Panc1 (cell line): Measurements from ENCODE around the gene MARCHF2. TPM values are rescaled to one million over a fixed set of nuclear protein-coding genes. Genes with fewer than 3 reads are reported as not detected.
A peak's percentile ranks its signal among the peaks of the same experiment; 100 is the strongest.

ENCODE experiments used
- ATAC-seq: fragments of 200-7000 bp; cut with Tn5 transposase; 2 replicates; pipeline ENCODE4 v1.9.1; 2020; ENCODE audit warnings: mild to moderate bottlenecking, moderate library complexity
- BruUV-seq: library from RNA; stranded (reverse); fragments of 400-500 nt; replicated peaks from 2 replicates; lab custom pipeline; 2021; lab: Mats Ljungman, UMichigan
- CTCF ChIA-PET: fragments of 300-600 bp; sonication (Branson Sonifier 250); formaldehyde crosslinking; loops from one replicate; lab custom pipeline; 2022; ENCODE audit warnings: antibody characterized with exemption; lab: Charles Lee
- POLR2A ChIA-PET: fragments of 300-600 bp; sonication (Branson Sonifier 250); formaldehyde crosslinking; loops from one replicate; lab custom pipeline; 2022; ENCODE audit warnings: antibody characterized with exemption; lab: Charles Lee
- DNase-seq: peaks from one replicate; pipeline ENCODE4 v3.0.0-alpha.2; 2010; ENCODE audit warnings: low read depth, low spot score
- H3K27ac ChIP-seq: 2 replicates; pipeline ENCODE4 v1.5.1; 2011; ENCODE audit warnings: mild to moderate bottlenecking, low read length, inconsistent platforms
- H3K27me3 ChIP-seq: fragments of 200-500 bp; sonication (Bioruptor generic); 2 replicates; pipeline ENCODE4 v1.6.0; 2014; ENCODE audit warnings: low read length, inconsistent platforms; ENCODE audit not compliant: control insufficient read depth, insufficient read depth
- H3K36me3 ChIP-seq: fragments of 200-500 bp; sonication (Bioruptor generic); 2 replicates; pipeline ENCODE4 v1.5.1; 2014; ENCODE audit warnings: inconsistent platforms, mild to moderate bottlenecking, low read length, moderate library complexity; ENCODE audit not compliant: control insufficient read depth, insufficient read depth
- H3K4me1 ChIP-seq: 2 replicates; pipeline ENCODE4 v1.5.1; 2011; ENCODE audit warnings: inconsistent platforms, mild to moderate bottlenecking, low read length, moderate library complexity; ENCODE audit not compliant: control insufficient read depth, insufficient read depth
- H3K4me3 ChIP-seq, 2 experiments: 2 replicates each; pipeline ENCODE4 v1.5.1; 2011 to 2012; ENCODE audit warnings: low read depth in 2 of 2, low read length in 2 of 2, mild to moderate bottlenecking in 2 of 2, inconsistent platforms in 1 of 2, moderate library complexity in 1 of 2
- H3K9me3 ChIP-seq: fragments of 200-500 bp; sonication (Bioruptor generic); 2 replicates; pipeline ENCODE4 v1.5.1; 2014; ENCODE audit warnings: low read depth, mild to moderate bottlenecking, inconsistent platforms, low read length, moderate library complexity; ENCODE audit not compliant: control insufficient read depth, insufficient read depth
- POLR2AphosphoS5 ChIP-seq: IDR thresholded peaks from 2 replicates; pipeline ENCODE4 v1.6.1; 2012; ENCODE audit warnings: mild to moderate bottlenecking, low read depth, low read length, moderate library complexity
- SIN3A ChIP-seq: IDR thresholded peaks from 2 replicates; pipeline ENCODE4 v1.6.1; 2012; ENCODE audit warnings: low read depth, mild to moderate bottlenecking, low read length, moderate library complexity, borderline replicate concordance; ENCODE audit not compliant: insufficient read depth
- TCF7L2 ChIP-seq: IDR thresholded peaks from 2 replicates; pipeline ENCODE4 v1.6.1; 2011; ENCODE audit warnings: mild to moderate bottlenecking, low read depth, low read length, inconsistent platforms
- in situ Hi-C: cut with HindIII; loops from 2 replicates; pipeline ENCODE4 v1.10.0; 2016; ENCODE audit warnings: low sequenced_read_pairs, low pct_unique_long_range_greater_than_20kb
- intact Hi-C: fragments of 100-400 bp; cut with micrococcal nuclease; formaldehyde crosslinking; loops from one replicate; pipeline ENCODE4 v1.10.0; 2022; ENCODE audit not compliant: unreplicated experiment
- total RNA-seq: library from RNA; stranded (reverse); gene quantifications from one replicate; pipeline ENCODE4 v1.2.1, GENCODE V29; 2021; ENCODE audit not compliant: unreplicated experiment
- TF ChIP-seq, protein P1 (sequence below), 2 experiments: IDR thresholded peaks; 2 replicates each; pipeline ENCODE4 v1.6.1; 2011 to 2012; ENCODE audit warnings: low read depth in 2 of 2, control low read depth in 1 of 2, low read length in 1 of 2, mild to moderate bottlenecking in 1 of 2, moderate library complexity in 1 of 2; ENCODE audit not compliant: insufficient read depth in 1 of 2
- TF ChIP-seq, protein P2 (sequence below): fragments of 450-650 bp; IDR thresholded peaks from 2 replicates; pipeline ENCODE4 v1.5.1; 2017; ENCODE audit warnings: mild to moderate bottlenecking

Gene MARCHF2
- total RNA-seq, 1 experiment from 2014 or later, result 32.6 TPM

DNA sequence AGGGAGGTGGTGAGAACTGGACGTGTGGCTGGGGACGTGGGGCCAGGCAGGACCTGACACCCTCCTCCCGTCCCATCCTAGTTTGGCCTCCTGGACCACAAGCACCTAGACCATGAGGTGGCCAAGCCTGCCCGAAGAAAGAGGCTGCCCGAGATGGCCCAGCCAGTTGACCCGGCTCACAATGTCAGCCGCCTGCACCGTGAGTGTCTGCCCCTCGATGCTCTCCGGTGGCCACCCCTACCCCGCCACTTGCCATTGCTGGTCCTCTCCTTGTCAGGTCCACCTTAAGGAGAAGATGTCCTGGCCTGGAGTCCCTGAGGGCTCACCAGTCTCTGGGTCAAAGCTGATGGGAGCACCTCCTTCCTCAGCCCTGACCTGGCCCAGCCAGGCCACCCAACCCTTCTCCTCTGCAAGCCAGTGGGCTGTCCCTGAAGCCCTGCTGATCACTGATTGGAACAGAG lies 47.0 kb upstream of the MARCHF2 start:
- H3K36me3 ChIP-seq, result no peaks in the 10 kb centered on the region; the same call in 1 of the 2 replicates
- peak overlapping the region; percentile 57; the same call in 1 of the 2 replicates for H3K27ac ChIP-seq
- ATAC-seq (no peak), DNase-seq (no peak)
- H3K4me1 ChIP-seq, result peaks cover 29% of the 10 kb centered on the region
- H3K27me3 ChIP-seq, result no peaks in the 10 kb centered on the region
- in situ Hi-C loops (no loop called here), intact Hi-C loops (no loop called here)
- BruUV-seq, result no TSS peak
- CTCF ChIA-PET, result no interaction called here
- H3K9me3 ChIP-seq, result no peaks in the 10 kb centered on the region
- POLR2A ChIA-PET, result interaction anchor here (0.6 kb wide), 1 partner anchor 40 kb away, joined by 3 read pairs; no protein-coding TSS in a partner anchor
- peak overlapping the region in 1 of 2 experiments; percentile 75; a peak in 3 of 4 replicates for H3K4me3 ChIP-seq
- TF ChIP-seq, protein P1, sequence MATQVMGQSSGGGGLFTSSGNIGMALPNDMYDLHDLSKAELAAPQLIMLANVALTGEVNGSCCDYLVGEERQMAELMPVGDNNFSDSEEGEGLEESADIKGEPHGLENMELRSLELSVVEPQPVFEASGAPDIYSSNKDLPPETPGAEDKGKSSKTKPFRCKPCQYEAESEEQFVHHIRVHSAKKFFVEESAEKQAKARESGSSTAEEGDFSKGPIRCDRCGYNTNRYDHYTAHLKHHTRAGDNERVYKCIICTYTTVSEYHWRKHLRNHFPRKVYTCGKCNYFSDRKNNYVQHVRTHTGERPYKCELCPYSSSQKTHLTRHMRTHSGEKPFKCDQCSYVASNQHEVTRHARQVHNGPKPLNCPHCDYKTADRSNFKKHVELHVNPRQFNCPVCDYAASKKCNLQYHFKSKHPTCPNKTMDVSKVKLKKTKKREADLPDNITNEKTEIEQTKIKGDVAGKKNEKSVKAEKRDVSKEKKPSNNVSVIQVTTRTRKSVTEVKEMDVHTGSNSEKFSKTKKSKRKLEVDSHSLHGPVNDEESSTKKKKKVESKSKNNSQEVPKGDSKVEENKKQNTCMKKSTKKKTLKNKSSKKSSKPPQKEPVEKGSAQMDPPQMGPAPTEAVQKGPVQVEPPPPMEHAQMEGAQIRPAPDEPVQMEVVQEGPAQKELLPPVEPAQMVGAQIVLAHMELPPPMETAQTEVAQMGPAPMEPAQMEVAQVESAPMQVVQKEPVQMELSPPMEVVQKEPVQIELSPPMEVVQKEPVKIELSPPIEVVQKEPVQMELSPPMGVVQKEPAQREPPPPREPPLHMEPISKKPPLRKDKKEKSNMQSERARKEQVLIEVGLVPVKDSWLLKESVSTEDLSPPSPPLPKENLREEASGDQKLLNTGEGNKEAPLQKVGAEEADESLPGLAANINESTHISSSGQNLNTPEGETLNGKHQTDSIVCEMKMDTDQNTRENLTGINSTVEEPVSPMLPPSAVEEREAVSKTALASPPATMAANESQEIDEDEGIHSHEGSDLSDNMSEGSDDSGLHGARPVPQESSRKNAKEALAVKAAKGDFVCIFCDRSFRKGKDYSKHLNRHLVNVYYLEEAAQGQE (IDR thresholded peaks at IDR 0.05; ENCODE audit: insufficient read depth in 1 of 2, low read depth in 2 of 2, low read length in 1 of 2), result no peak
- TF ChIP-seq, protein P2, sequence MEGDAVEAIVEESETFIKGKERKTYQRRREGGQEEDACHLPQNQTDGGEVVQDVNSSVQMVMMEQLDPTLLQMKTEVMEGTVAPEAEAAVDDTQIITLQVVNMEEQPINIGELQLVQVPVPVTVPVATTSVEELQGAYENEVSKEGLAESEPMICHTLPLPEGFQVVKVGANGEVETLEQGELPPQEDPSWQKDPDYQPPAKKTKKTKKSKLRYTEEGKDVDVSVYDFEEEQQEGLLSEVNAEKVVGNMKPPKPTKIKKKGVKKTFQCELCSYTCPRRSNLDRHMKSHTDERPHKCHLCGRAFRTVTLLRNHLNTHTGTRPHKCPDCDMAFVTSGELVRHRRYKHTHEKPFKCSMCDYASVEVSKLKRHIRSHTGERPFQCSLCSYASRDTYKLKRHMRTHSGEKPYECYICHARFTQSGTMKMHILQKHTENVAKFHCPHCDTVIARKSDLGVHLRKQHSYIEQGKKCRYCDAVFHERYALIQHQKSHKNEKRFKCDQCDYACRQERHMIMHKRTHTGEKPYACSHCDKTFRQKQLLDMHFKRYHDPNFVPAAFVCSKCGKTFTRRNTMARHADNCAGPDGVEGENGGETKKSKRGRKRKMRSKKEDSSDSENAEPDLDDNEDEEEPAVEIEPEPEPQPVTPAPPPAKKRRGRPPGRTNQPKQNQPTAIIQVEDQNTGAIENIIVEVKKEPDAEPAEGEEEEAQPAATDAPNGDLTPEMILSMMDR, result no peak
- TF ChIP-seq POLR2AphosphoS5, result no peak
- TF ChIP-seq SIN3A, result no peak
- no peak for TF ChIP-seq TCF7L2

DNA sequence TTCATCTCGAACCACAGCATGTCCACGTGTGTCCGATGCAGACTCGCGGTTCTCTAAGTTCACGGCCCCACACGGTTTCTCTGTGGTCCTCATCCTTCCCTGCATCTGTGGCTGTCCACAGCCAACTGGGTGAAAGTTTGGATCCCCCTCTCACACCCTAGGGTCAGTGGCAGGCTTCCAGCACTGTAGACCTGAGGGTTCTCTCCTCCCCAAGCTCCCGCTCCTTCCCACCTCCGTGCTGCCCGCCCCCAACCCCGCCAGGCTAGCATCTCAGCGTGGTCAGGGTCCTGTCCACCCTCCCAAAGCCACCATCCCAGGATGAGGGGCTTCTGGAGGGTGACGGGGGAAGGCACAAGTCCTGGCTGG lies 46.2 kb upstream of the MARCHF2 start:
- no peak for DNase-seq
- BruUV-seq, result no TSS peak
- peak overlapping the region; percentile 79 for H3K27ac ChIP-seq
- ATAC-seq, result no peak
- TF ChIP-seq TCF7L2, result no peak
- no peak for TF ChIP-seq POLR2AphosphoS5
- H3K27me3 ChIP-seq, result no peaks in the 10 kb centered on the region
- in situ Hi-C loops (no loop called here), intact Hi-C loops (no loop called here)
- CTCF ChIA-PET, result no interaction called here
- H3K4me1 ChIP-seq, result peaks cover 25% of the 10 kb centered on the region
- POLR2A ChIA-PET, result no interaction called here
- no peaks in the 10 kb centered on the region for H3K9me3 ChIP-seq
- peak overlapping the region in 1 of 2 experiments; percentile 39; a peak in 2 of 4 replicates for H3K4me3 ChIP-seq
- H3K36me3 ChIP-seq, result no peaks in the 10 kb centered on the region; the same call in 1 of the 2 replicates

DNA sequence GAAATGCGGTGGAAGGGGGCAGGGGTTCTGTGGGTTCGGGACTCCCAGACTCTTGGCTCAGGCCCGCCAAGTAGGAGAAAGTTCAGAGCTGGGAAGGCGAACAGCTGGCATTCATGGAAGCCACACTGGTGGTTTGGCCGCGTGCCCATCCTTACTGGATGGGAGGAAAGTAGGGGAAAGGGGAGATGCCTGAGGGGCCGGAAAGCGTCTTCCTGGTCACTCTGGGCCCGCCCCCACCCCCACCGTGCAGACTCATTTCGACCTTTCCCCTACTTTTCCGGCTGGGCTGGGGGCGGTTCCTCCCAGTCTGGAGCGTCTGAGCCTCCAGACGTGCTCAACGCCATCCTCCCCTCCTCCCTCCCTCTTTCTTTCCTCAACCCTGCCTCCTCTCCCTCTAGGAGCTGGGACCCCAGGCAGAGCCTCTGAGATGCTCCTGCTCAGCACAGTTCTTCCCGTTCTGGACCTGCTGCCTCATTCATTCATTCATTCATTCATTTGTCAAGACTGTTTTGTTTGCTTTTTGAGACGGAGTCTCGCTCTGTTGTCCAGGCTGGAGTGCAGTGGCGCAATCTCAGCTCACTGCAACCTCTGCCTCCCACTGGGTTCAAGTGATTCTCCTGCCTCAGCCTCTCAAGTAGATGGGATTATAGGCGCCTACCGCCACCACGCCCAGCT lies 45.6 kb upstream of the MARCHF2 start:
- Histone ChIP-seq H3K9me3 (no peaks in the 10 kb centered on the region), H3K4me1 (peaks cover 21% of the 10 kb centered on the region), H3K27ac (peak overlapping the region; percentile 79), H3K36me3 (no peaks in the 10 kb centered on the region; the same call in none of the 2 replicates), H3K27me3 (no peaks in the 10 kb centered on the region), H3K4me3 (peak overlapping the region in 1 of 2 experiments; percentile 39; a peak in 2 of 4 replicates)
- ChIA-PET CTCF (no interaction called here), POLR2A (no interaction called here)
- peak; percentile 66; the same call in 1 of the 2 replicates for TF ChIP-seq POLR2AphosphoS5
- no peak for TF ChIP-seq SIN3A
- TF ChIP-seq, protein P2, result no peak
- BruUV-seq, result no TSS peak
- DNase-seq (no peak), ATAC-seq (peak; percentile 17)
- in situ Hi-C loops, result no loop called here
- intact Hi-C loops, result no loop called here
